Activated naive CD4-positive, alpha-beta T cell treated with anti-CD3 and anti-CD28 coated beads, Interleukin-2, amount 50 U/mL, for 72 hours (primary cell): ENCODE results near the gene PLEKHD1. TPM values are rescaled to one million over a fixed set of nuclear protein-coding genes. Genes with fewer than 3 reads are reported as not detected.

Experiments used
- ATAC-seq, 2 donors: fragments of 150-1000 bp; cut with Tn5 transposase; 2 replicates each; pipeline ENCODE4 v1.10.0; 2021; ENCODE audit warnings: mild to moderate bottlenecking in 2 of 2, moderate library complexity in 2 of 2
- DNase-seq, 2 donors: peaks; one replicate each; pipeline ENCODE4 v3.0.0; 2021 to 2022; ENCODE audit warnings: low spot score in 2 of 2
- H3K27ac Mint-ChIP-seq, 2 donors: one replicate each; pipeline ENCODE4 v1.8.0; 2022; ENCODE audit warnings: mild to moderate bottlenecking in 2 of 2, mixed read lengths in 2 of 2
- H3K36me3 Mint-ChIP-seq, 2 donors: one replicate each; pipeline ENCODE4 v1.8.0; 2022; ENCODE audit warnings: mixed read lengths in 2 of 2
- H3K9me3 Mint-ChIP-seq, 2 donors: one replicate each; pipeline ENCODE4 v1.8.0; 2022; ENCODE audit warnings: mixed read lengths in 2 of 2
- total RNA-seq, 2 donors: library from RNA; stranded (reverse); gene quantifications; one replicate each; pipeline ENCODE4 v1.2.3, GENCODE V29; 2022

Gene PLEKHD1
- total RNA-seq, 2 donors from 2014 or later: 0.05 to 0.12 TPM

GRCh38 chr14:69580009-69580577, 95.6 kb downstream of the PLEKHD1 start:
- no peaks in the 10 kb centered on the region for H3K36me3 Mint-ChIP-seq
- H3K27ac Mint-ChIP-seq: no peak overlapping the region
- ATAC-seq (peak in 1 of 2 donors; percentile 44), DNase-seq (no peak)
- no peaks in the 10 kb centered on the region for H3K9me3 Mint-ChIP-seq

Other genes starting within 250 kb of the PLEKHD1 start
- gene GALNT16, start 224.6 kb upstream of the PLEKHD1 start, total RNA-seq: under 1 TPM in 1 of 2 donors, not detected in 1; 0.12 TPM
- 100 to 1,000 TPM; 296 to 371 TPM for gene ERH, start 86.4 kb upstream of the PLEKHD1 start, total RNA-seq
- 10 to 100 TPM; 48.1 to 52.4 TPM for gene SLC39A9, start 86.0 kb upstream of the PLEKHD1 start, total RNA-seq
- gene CCDC177, start 90.1 kb downstream of the PLEKHD1 start, total RNA-seq: not detected
- 10 to 100 TPM; 54.1 to 98.6 TPM for gene SUSD6, start 126.9 kb downstream of the PLEKHD1 start, total RNA-seq